Upper lobe of left lung (tissue), 4 donors: ENCODE results near the gene ARHGAP26.

ENCODE experiments used
- EP300 ChIP-seq, 4 donors: sonication (generic); formaldehyde crosslinking; IDR thresholded peaks; one replicate each; pipeline ENCODE4 v1.5.1; 2017; ENCODE audit warnings: antibody characterized with exemption in 4 of 4, control low read depth in 2 of 4
- POLR2A ChIP-seq, 4 donors: fragments of 450-650 bp; IDR thresholded peaks; one replicate each; pipeline ENCODE4 v1.5.1; 2016 to 2017; ENCODE audit warnings: antibody characterized with exemption in 4 of 4, mild to moderate bottlenecking in 2 of 4
- TF ChIP-seq, protein P1 (sequence below), 6 experiments: fragments of 450-650 bp in 4 of 6; fragments of 200-600 bp in 2 of 6; sonication (generic) in 2 of 6; IDR thresholded peaks; one replicate each; pipeline ENCODE4 v1.5.1; 2016 to 2019; ENCODE audit warnings: antibody characterized with exemption in 6 of 6

DNA sequence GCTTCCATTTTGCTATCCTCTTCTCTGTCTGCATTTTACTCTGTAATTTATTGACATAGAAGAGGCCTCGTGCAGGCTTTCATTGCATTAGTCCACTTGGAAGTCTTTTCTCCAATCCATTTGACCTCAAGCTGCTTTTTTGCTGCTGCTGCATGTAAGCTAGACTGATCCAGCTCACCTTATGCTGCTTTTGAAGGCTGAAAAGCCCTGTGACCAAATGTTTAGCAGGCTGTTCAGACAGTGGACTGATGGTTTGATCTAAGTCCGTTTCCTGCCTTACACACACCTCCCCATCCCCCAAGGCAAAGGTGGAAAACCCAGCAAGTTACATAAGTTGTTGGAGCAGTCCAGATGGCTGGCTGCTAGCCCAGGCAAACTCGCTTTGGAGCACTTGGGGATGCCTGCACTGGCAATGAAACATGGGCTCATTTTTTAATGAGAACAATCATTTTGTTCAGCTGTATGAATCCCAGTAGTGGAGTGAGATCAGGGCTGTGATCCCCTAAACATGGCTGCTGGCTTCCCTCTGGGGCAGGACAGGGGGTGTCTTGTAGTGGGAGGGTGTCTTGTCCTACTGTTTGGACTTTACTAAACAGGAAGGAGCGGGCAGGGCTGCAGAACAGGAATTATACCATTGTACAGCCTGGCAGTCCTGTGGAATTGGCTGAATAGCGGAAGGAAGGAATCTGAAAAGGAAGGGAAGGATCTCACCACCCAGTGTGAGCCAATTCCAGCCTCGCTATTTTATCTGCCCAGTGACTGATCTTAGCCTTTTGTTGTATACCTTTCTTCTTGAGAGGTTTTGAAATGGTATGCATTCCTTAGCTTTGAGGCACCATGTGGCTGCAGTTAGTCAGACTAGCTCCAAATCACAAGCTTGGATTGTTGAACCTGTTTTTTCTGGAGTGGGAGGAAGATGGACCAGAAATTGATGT lies 212.0 kb downstream of the ARHGAP26 start:
- TF ChIP-seq EP300 (IDR thresholded peaks at IDR 0.05) (no peak), POLR2A (IDR thresholded peaks at IDR 0.05) (no peak)
- TF ChIP-seq, protein P1, sequence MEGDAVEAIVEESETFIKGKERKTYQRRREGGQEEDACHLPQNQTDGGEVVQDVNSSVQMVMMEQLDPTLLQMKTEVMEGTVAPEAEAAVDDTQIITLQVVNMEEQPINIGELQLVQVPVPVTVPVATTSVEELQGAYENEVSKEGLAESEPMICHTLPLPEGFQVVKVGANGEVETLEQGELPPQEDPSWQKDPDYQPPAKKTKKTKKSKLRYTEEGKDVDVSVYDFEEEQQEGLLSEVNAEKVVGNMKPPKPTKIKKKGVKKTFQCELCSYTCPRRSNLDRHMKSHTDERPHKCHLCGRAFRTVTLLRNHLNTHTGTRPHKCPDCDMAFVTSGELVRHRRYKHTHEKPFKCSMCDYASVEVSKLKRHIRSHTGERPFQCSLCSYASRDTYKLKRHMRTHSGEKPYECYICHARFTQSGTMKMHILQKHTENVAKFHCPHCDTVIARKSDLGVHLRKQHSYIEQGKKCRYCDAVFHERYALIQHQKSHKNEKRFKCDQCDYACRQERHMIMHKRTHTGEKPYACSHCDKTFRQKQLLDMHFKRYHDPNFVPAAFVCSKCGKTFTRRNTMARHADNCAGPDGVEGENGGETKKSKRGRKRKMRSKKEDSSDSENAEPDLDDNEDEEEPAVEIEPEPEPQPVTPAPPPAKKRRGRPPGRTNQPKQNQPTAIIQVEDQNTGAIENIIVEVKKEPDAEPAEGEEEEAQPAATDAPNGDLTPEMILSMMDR (IDR thresholded peaks at IDR 0.05) = no peak
